ENCODE results near the gene FXYD3.

The FXYD3 gene

GRCh38 chr19:35076026-35076370 is 39.6 kb upstream of the FXYD3 start:
- Histone ChIP-seq H3K9me3 (ENCODE audit: control insufficient read depth, insufficient read depth, low read length) (no peaks in the 10 kb centered on the region), H3K36me3 (ENCODE audit: control insufficient read depth, insufficient read depth, low read length) (no peaks in the 10 kb centered on the region), H3K4me1 (ENCODE audit: control insufficient read depth, insufficient read depth, low read length) (no peaks in the 10 kb centered on the region), H3K4me3 (ENCODE audit: low read depth, low read length) (no peak overlapping the region), H3K9ac (ENCODE audit: low read depth, low read length) (no peak overlapping the region), H3K27me3 (ENCODE audit: control insufficient read depth, insufficient read depth, low read length) (no peaks in the 10 kb centered on the region)

- no peaks in the 10 kb centered on the region for H3K9me3 ChIP-seq (ENCODE audit: control insufficient read depth, insufficient read depth, low read length)
- H3K4me1 ChIP-seq (ENCODE audit: control insufficient read depth, insufficient read depth, low read length) = no peaks in the 10 kb centered on the region
- no peaks in the 10 kb centered on the region for H3K36me3 ChIP-seq (ENCODE audit: control insufficient read depth, insufficient read depth, low read length)
- H3K27me3 ChIP-seq (ENCODE audit: control insufficient read depth, insufficient read depth, low read length) = no peaks in the 10 kb centered on the region
- no peak overlapping the region for H3K4me3 ChIP-seq (ENCODE audit: low read depth, low read length)
- H3K9ac ChIP-seq (ENCODE audit: low read depth, low read length) = no peak overlapping the region
These were observed 39.0 kb upstream of the FXYD3 start for GRCh38 chr19:35076657-35077056.

DNA sequence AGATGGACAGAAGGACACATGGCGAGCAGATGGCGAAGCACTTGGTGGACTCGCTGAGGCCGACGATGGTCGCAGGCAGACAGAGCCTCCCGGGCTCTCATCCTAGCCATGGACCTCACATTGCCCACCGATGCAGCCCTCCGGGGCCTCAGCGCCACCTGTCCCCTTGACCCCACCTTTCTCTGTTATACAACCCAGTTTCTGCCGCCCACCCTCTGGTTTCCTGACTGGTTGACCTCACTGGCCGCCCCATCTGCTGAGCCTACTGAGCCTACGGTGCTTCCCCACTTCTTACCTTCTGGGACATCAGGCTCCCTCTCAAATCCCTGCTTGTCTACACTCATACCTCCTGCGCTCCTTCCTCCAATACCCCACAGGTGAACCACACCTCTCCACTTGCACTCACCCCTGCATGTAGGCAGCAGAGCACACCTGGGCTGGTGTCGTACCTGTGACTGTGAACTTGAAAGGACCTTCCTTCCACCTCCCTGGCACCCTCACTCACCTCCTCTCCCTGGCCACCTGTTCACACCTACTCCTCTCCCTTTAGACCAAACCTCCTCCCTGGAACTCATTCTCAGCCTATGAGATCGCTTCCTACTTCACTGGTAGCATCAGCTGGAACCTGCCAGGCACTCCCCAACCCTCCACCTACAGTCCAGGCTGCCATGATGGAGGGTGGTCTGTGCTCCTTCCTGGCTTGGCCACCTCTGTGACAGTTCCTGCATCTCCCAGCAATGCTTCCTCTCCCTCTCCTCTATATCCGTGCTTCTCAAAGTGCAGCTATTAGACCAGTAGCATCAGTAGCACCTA is 38.0 kb upstream of the FXYD3 start:
- Histone ChIP-seq H3K4me1 (ENCODE audit: control insufficient read depth, insufficient read depth, low read length) (no peaks in the 10 kb centered on the region), H3K27me3 (ENCODE audit: control insufficient read depth, insufficient read depth, low read length) (no peaks in the 10 kb centered on the region), H3K9me3 (ENCODE audit: control insufficient read depth, insufficient read depth, low read length) (no peaks in the 10 kb centered on the region), H3K36me3 (ENCODE audit: control insufficient read depth, insufficient read depth, low read length) (no peaks in the 10 kb centered on the region), H3K9ac (ENCODE audit: low read depth, low read length) (no peak overlapping the region), H3K4me3 (ENCODE audit: low read depth, low read length) (no peak overlapping the region)

- Histone ChIP-seq H3K36me3 (ENCODE audit: control insufficient read depth, insufficient read depth, low read length) (no peaks in the 10 kb centered on the region), H3K9ac (ENCODE audit: low read depth, low read length) (no peak overlapping the region), H3K9me3 (ENCODE audit: control insufficient read depth, insufficient read depth, low read length) (no peaks in the 10 kb centered on the region), H3K27me3 (ENCODE audit: control insufficient read depth, insufficient read depth, low read length) (no peaks in the 10 kb centered on the region), H3K4me3 (ENCODE audit: low read depth, low read length) (no peak overlapping the region), H3K4me1 (ENCODE audit: control insufficient read depth, insufficient read depth, low read length) (no peaks in the 10 kb centered on the region)
These were observed 35.8 kb upstream of the FXYD3 start for GRCh38 chr19:35079826-35080225.

GRCh38 chr19:35080613-35081170 is 34.9 kb upstream of the FXYD3 start:
- Histone ChIP-seq H3K36me3 (ENCODE audit: control insufficient read depth, insufficient read depth, low read length) (no peaks in the 10 kb centered on the region), H3K27me3 (ENCODE audit: control insufficient read depth, insufficient read depth, low read length) (no peaks in the 10 kb centered on the region), H3K9me3 (ENCODE audit: control insufficient read depth, insufficient read depth, low read length) (no peaks in the 10 kb centered on the region), H3K4me3 (ENCODE audit: low read depth, low read length) (no peak overlapping the region), H3K9ac (ENCODE audit: low read depth, low read length) (no peak overlapping the region), H3K4me1 (ENCODE audit: control insufficient read depth, insufficient read depth, low read length) (no peaks in the 10 kb centered on the region)

GRCh38 chr19:35081201-35081600 is 34.4 kb upstream of the FXYD3 start:
- no peak overlapping the region for H3K4me3 ChIP-seq (ENCODE audit: low read depth, low read length)
- no peaks in the 10 kb centered on the region for H3K36me3 ChIP-seq (ENCODE audit: control insufficient read depth, insufficient read depth, low read length)
- H3K9ac ChIP-seq (ENCODE audit: low read depth, low read length) = no peak overlapping the region
- no peaks in the 10 kb centered on the region for H3K27me3 ChIP-seq (ENCODE audit: control insufficient read depth, insufficient read depth, low read length)
- no peaks in the 10 kb centered on the region for H3K4me1 ChIP-seq (ENCODE audit: control insufficient read depth, insufficient read depth, low read length)
- H3K9me3 ChIP-seq (ENCODE audit: control insufficient read depth, insufficient read depth, low read length) = no peaks in the 10 kb centered on the region

DNA sequence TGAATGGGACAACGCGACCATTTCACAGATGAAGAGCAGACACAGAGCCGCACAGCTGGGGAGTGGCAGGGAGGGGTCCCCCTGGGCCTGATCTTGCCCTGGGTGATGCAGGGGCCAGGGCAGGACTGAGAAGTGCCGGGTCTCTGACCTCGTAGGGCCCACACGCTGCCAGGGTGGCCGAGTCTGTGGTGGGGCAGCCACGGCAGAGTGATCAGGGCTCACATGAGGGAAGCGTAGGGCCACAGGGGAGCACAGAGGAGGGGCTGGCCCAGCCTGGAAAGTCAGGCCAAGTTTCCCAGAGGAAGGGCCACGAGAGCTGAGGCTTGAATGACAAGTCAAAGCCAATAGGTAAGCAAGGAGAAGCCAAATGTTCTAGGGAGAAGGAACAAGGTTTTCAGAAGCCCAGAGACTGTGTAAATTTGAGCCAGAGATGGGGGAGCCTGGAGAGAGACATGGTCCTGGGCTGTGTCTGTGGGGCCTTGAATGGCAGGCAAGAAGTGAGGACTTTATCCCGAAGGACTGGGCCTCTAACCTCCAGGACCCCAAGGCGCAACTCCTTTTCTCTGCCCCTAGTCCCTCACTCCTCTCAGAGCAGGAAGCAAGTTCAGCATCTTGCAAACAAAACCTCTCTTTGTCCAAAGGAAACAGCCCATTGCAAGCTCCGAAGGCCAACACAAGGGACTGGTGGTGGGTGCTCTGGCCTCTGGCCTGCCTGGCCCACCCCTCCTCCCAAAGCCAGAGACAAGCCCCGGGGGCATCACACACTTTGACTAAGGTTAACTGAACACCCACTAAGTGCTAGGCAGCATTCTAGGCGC is 31.7 kb upstream of the FXYD3 start:
- no peaks in the 10 kb centered on the region for H3K4me1 ChIP-seq (ENCODE audit: control insufficient read depth, insufficient read depth, low read length)
- H3K9ac ChIP-seq (ENCODE audit: low read depth, low read length) = no peak overlapping the region

GRCh38 chr19:35084509-35084762 is 31.2 kb upstream of the FXYD3 start:
- H3K4me1 ChIP-seq (ENCODE audit: control insufficient read depth, insufficient read depth, low read length) = no peaks in the 10 kb centered on the region
- H3K36me3 ChIP-seq (ENCODE audit: control insufficient read depth, insufficient read depth, low read length) = no peaks in the 10 kb centered on the region
- no peak overlapping the region for H3K9ac ChIP-seq (ENCODE audit: low read depth, low read length)
- H3K4me3 ChIP-seq (ENCODE audit: low read depth, low read length) = no peak overlapping the region
- H3K27me3 ChIP-seq (ENCODE audit: control insufficient read depth, insufficient read depth, low read length) = no peaks in the 10 kb centered on the region
- H3K9me3 ChIP-seq (ENCODE audit: control insufficient read depth, insufficient read depth, low read length) = no peaks in the 10 kb centered on the region

More for the DNA sequence above, 31.7 kb upstream of the FXYD3 start:
- no peak overlapping the region for H3K4me3 ChIP-seq (ENCODE audit: low read depth, low read length)
- no peaks in the 10 kb centered on the region for H3K36me3 ChIP-seq (ENCODE audit: control insufficient read depth, insufficient read depth, low read length)
- no peaks in the 10 kb centered on the region for H3K27me3 ChIP-seq (ENCODE audit: control insufficient read depth, insufficient read depth, low read length)
- no peaks in the 10 kb centered on the region for H3K9me3 ChIP-seq (ENCODE audit: control insufficient read depth, insufficient read depth, low read length)

GRCh38 chr19:35085947-35086346 is 29.7 kb upstream of the FXYD3 start:
- H3K27me3 ChIP-seq (ENCODE audit: control insufficient read depth, insufficient read depth, low read length) = no peaks in the 10 kb centered on the region
- no peaks in the 10 kb centered on the region for H3K4me1 ChIP-seq (ENCODE audit: control insufficient read depth, insufficient read depth, low read length)
- no peak overlapping the region for H3K9ac ChIP-seq (ENCODE audit: low read depth, low read length)
- no peak overlapping the region for H3K4me3 ChIP-seq (ENCODE audit: low read depth, low read length)
- H3K36me3 ChIP-seq (ENCODE audit: control insufficient read depth, insufficient read depth, low read length) = no peaks in the 10 kb centered on the region
- no peaks in the 10 kb centered on the region for H3K9me3 ChIP-seq (ENCODE audit: control insufficient read depth, insufficient read depth, low read length)

DNA sequence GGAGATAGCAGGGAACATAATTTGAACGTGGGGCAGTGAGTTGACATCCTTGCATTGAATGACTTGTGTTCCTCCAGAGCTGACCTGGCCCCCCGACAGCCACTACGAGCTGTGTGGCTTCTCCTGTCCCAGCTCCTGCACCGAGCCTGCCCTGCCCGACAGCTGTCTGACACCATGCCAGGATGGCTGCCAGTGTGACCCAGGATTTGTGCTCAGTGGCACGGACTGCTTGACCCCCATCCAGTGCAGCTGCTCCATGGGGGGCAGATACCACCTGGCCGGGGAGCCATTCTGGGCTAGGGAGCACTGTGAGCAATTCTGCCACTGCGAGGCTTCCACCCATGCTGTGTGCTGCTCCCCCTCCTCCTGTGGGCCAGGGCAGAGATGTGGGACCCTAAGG is 29.2 kb upstream of the FXYD3 start:
- H3K27me3 ChIP-seq (ENCODE audit: control insufficient read depth, insufficient read depth, low read length) = no peaks in the 10 kb centered on the region
- no peaks in the 10 kb centered on the region for H3K4me1 ChIP-seq (ENCODE audit: control insufficient read depth, insufficient read depth, low read length)
- H3K36me3 ChIP-seq (ENCODE audit: control insufficient read depth, insufficient read depth, low read length) = no peaks in the 10 kb centered on the region
- no peak overlapping the region for H3K4me3 ChIP-seq (ENCODE audit: low read depth, low read length)
- no peaks in the 10 kb centered on the region for H3K9me3 ChIP-seq (ENCODE audit: control insufficient read depth, insufficient read depth, low read length)
- H3K9ac ChIP-seq (ENCODE audit: low read depth, low read length) = no peak overlapping the region

GRCh38 chr19:35087393-35087792 is 28.2 kb upstream of the FXYD3 start:
- no peaks in the 10 kb centered on the region for H3K9me3 ChIP-seq (ENCODE audit: control insufficient read depth, insufficient read depth, low read length)
- no peaks in the 10 kb centered on the region for H3K36me3 ChIP-seq (ENCODE audit: control insufficient read depth, insufficient read depth, low read length)
- H3K27me3 ChIP-seq (ENCODE audit: control insufficient read depth, insufficient read depth, low read length) = no peaks in the 10 kb centered on the region
- H3K9ac ChIP-seq (ENCODE audit: low read depth, low read length) = no peak overlapping the region
- H3K4me1 ChIP-seq (ENCODE audit: control insufficient read depth, insufficient read depth, low read length) = no peaks in the 10 kb centered on the region
- no peak overlapping the region for H3K4me3 ChIP-seq (ENCODE audit: low read depth, low read length)

All from iPS-15b (cell line).